Activated B cell treated with CpG ODN at 0.5 μM for 24 hours (primary cell): ENCODE measurements around the gene KRTAP2-4. TPM values are rescaled to one million over a fixed set of nuclear protein-coding genes. Genes with fewer than 3 reads are reported as not detected.
"Not testable (repeated sequence)": the region's sequence is repeated elsewhere in the genome, so short reads cannot be mapped to it uniquely, and the experiment has no call there.

Experiments
- ATAC-seq: fragments of 200-7000 bp; cut with Tn5 transposase; one replicate; pipeline ENCODE4 v1.10.0; 2021; ENCODE audit warnings: low read depth, mild to moderate bottlenecking, moderate library complexity
- CTCF ChIA-PET: fragments of 350-600 bp; sonication (Branson Sonifier 250); formaldehyde crosslinking; loops from one replicate; lab custom pipeline; 2021; ENCODE audit warnings: antibody characterized with exemption; lab: Charles Lee
- POLR2A ChIA-PET: fragments of 350-600 bp; sonication (Branson Sonifier 250); formaldehyde crosslinking; loops from one replicate; lab custom pipeline; 2021; ENCODE audit warnings: antibody characterized with exemption; lab: Charles Lee
- DNase-seq: peaks from one replicate; pipeline ENCODE4 v3.0.0; 2022
- H3K27ac Mint-ChIP-seq: one replicate; pipeline ENCODE4 v1.8.0; 2020; ENCODE audit warnings: mixed read lengths
- H3K27me3 Mint-ChIP-seq: one replicate; pipeline ENCODE4 v1.8.0; 2021; ENCODE audit warnings: mixed read lengths
- H3K36me3 Mint-ChIP-seq: one replicate; pipeline ENCODE4 v1.8.0; 2021; ENCODE audit warnings: low read depth, mixed read lengths
- H3K4me1 Mint-ChIP-seq: one replicate; pipeline ENCODE4 v1.8.0; 2021; ENCODE audit warnings: mixed read lengths
- H3K4me3 Mint-ChIP-seq: one replicate; pipeline ENCODE4 v1.8.0; 2020; ENCODE audit warnings: mild to moderate bottlenecking, mixed read lengths
- H3K9me3 Mint-ChIP-seq: one replicate; pipeline ENCODE4 v1.8.0; 2020; ENCODE audit warnings: mixed read lengths
- CTCF ChIP-seq: fragments of 200-600 bp; IDR thresholded peaks from one replicate; pipeline ENCODE4 v1.8.0; 2022; ENCODE audit warnings: antibody characterized with exemption, mild to moderate bottlenecking
- intact Hi-C: fragments of 100-400 bp; cut with micrococcal nuclease; formaldehyde crosslinking; loops from one replicate; pipeline ENCODE4 v1.15.1; 2024
- total RNA-seq: library from RNA; stranded (reverse); gene quantifications from 2 replicates; pipeline ENCODE4 v1.2.3, GENCODE V29; 2022

KRTAP2-4 gene
- total RNA-seq, 1 donor from 2014 or later: not detected

GRCh38 chr17:41049110-41049509, 16.6 kb downstream of the KRTAP2-4 start:
- no peaks in the 10 kb centered on the region for H3K36me3 Mint-ChIP-seq
- H3K27ac Mint-ChIP-seq: no peak overlapping the region
- TF ChIP-seq CTCF: no peak
- ATAC-seq: no peak
- no peak for DNase-seq
- ChIA-PET CTCF (no interaction called here), POLR2A (no interaction called here)
- H3K27me3 Mint-ChIP-seq: peaks cover 23% of the 10 kb centered on the region
- peaks cover 4% of the 10 kb centered on the region for H3K9me3 Mint-ChIP-seq
- intact Hi-C loops: no loop called here
- H3K4me1 Mint-ChIP-seq: no peaks in the 10 kb centered on the region
- no peak overlapping the region for H3K4me3 Mint-ChIP-seq

DNA sequence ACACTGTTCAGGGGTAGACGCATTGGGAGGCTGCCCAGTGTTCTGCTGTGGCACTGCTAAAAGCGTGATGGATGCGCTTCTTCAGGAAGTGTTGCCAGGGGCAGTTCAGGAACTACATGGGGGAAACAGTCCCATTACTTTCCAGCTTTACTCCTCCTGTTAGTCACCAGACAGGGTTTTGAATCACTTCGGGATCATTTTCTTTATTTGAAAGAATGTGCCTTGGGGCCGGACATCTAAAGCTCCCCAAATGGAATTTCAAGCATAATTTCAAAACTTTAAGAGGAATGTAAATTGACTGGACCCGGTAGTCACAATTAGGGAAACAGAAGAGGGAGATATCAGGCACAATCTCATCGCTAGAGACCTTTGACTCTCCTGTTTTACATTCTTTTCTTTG, 17.2 kb downstream of the KRTAP2-4 start:
- no peak for TF ChIP-seq CTCF
- DNase-seq (no peak), ATAC-seq (no peak)
- intact Hi-C loops: no loop called here
- Mint-ChIP-seq H3K4me3 (no peak overlapping the region), H3K27me3 (peaks cover 23% of the 10 kb centered on the region), H3K36me3 (no peaks in the 10 kb centered on the region), H3K9me3 (peaks cover 4% of the 10 kb centered on the region), H3K27ac (no peak overlapping the region), H3K4me1 (no peaks in the 10 kb centered on the region)
- ChIA-PET POLR2A (no interaction called here), CTCF (no interaction called here)

DNA sequence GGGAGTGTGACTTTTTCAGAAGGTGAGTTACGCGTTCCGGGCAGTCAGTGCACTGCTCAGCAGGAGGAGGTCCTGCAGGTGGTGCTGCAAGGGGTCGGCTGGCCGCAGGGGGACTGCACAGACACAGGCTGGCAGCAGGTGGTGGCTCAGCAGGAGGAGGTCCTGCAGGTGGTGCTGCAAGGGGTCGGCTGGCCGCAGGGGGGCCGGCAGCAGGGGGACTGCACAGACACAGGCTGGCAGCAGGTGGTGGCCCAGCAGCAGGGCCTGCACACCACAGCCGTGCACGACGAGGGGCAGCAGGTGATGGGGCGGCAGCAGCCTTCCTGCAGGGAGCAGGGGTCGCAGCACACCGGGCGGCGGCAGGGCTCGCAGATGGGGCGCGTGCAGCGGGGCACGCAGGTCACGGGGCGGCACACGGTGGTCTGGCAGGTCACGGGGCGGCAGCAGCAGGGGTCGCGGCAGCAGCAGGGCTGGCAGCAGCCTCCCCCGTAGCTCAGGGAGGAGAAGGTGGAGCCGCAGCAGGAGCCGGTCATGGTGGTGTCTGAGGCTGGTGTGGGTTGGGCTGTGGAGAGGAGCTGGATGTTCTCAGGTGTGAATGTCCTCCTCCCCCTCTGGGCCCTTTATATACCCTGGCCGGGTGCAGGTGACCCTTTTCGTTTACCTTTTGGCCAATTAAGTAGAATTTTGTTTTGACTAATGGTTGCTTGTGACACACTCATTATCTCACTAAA, 18.8 kb downstream of the KRTAP2-4 start, which contains the start of gene KRTAP2-1:
Gene KRTAP2-1, minus strand, starts transcription at position 582 of the 731 bp plus-strand sequence. Its CDS starts 49 bp downstream, at position 533.
- H3K4me1 Mint-ChIP-seq, intact Hi-C loops: not testable (repeated sequence)

DNA sequence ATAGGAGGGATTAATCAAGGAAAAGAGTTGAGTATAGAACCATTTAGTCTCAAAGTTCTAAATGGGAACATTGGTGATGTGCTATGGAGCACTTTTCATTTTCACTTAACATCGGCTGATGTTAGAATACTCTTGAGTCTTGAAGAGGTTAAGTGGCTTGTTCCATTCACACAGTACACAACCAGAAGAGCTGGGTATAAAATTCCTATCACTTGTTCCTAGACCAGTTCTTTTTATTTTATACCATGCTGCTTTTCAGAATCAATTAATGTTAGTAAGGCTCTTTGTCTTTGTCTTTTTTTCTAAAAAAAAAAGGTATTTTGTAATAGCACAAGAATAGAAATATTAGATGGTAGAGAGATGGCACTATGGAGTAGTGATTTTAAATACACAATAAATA, 22.7 kb downstream of the KRTAP2-4 start:
- POLR2A ChIA-PET: no interaction called here
- Mint-ChIP-seq H3K27me3 (peaks cover 21% of the 10 kb centered on the region), H3K36me3 (no peaks in the 10 kb centered on the region), H3K4me3 (no peak overlapping the region), H3K27ac (no peak overlapping the region), H3K4me1 (no peaks in the 10 kb centered on the region), H3K9me3 (peaks cover 14% of the 10 kb centered on the region)
- no peak for DNase-seq
- no peak for ATAC-seq
- intact Hi-C loops: no loop called here
- no peak for TF ChIP-seq CTCF
- CTCF ChIA-PET: no interaction called here

More for the DNA sequence above, 18.8 kb downstream of the KRTAP2-4 start, which contains the start of gene KRTAP2-1:
- DNase-seq, H3K4me3 Mint-ChIP-seq, H3K36me3 Mint-ChIP-seq, ATAC-seq, H3K27ac Mint-ChIP-seq, POLR2A ChIA-PET, CTCF ChIA-PET: not testable (repeated sequence)
- H3K9me3 Mint-ChIP-seq: peaks cover 14% of the 10 kb centered on the region
- peaks cover 20% of the 10 kb centered on the region for H3K27me3 Mint-ChIP-seq

GRCh38 chr17:41040783-41041571, 24.7 kb downstream of the KRTAP2-4 start, which contains the start of gene KRTAP1-1:
Gene KRTAP1-1 (minus strand): TSS chr17:41041450. CDS start chr17:41041397, 53 bp downstream.
- H3K27ac Mint-ChIP-seq, H3K36me3 Mint-ChIP-seq, CTCF ChIA-PET, ATAC-seq, intact Hi-C loops, POLR2A ChIA-PET, H3K4me1 Mint-ChIP-seq, H3K4me3 Mint-ChIP-seq, DNase-seq: not testable (repeated sequence)
- peaks cover 19% of the 10 kb centered on the region for H3K27me3 Mint-ChIP-seq
- peaks cover 14% of the 10 kb centered on the region for H3K9me3 Mint-ChIP-seq

- Mint-ChIP-seq H3K9me3 (peaks cover 7% of the 10 kb centered on the region), H3K36me3 (no peaks in the 10 kb centered on the region), H3K27me3 (peaks cover 17% of the 10 kb centered on the region), H3K27ac (no peak overlapping the region), H3K4me1 (no peaks in the 10 kb centered on the region), H3K4me3 (no peak overlapping the region)
- no peak for DNase-seq
- TF ChIP-seq CTCF: no peak
- ATAC-seq: no peak
- ChIA-PET CTCF (no interaction called here), POLR2A (no interaction called here)
- intact Hi-C loops: no loop called here
These were observed 27.8 kb downstream of the KRTAP2-4 start for GRCh38 chr17:41037853-41038350.

DNA sequence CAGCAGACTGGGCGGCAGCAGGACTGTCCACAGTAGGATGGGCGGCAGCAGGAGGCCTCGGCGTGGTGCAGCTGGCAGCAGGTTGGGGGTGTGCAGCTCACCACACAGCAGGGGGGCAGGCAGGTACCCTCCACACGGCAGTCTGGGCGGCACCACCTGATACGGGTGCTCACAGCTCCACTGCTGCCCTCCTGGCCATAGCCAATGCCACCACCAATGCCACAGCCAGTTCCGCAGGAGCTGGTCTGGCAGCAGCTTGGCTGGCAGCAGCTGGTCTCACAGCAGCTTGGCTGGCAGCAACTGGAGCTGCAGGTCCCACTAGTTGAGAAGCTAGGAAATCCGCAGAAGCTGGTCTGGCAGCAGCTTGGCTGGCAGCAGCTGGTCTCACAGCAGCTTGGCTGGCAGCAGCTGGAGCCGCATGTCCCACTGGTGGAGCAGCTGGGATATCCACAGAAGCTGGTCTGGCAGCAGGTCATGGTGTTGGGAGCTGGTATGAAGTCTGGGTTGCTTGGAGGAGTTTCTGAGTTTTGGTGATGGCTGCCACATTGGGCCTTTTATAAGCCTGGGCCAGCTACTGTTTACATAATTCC, 31.2 kb downstream of the KRTAP2-4 start, which contains the start of gene KRTAP1-3:
Gene KRTAP1-3, minus strand, starts transcription at position 529 of the 590 bp plus-strand sequence. Its CDS starts 53 bp downstream, at position 476.
- H3K4me3 Mint-ChIP-seq, H3K9me3 Mint-ChIP-seq, CTCF ChIA-PET, H3K4me1 Mint-ChIP-seq, DNase-seq, ATAC-seq, H3K36me3 Mint-ChIP-seq, intact Hi-C loops, POLR2A ChIA-PET, H3K27ac Mint-ChIP-seq: not testable (repeated sequence)
- peaks cover 30% of the 10 kb centered on the region for H3K27me3 Mint-ChIP-seq
